CD14-positive monocyte (primary cell): Measurements from ENCODE around the gene ATP7A. TPM values are rescaled to one million over a fixed set of nuclear protein-coding genes. Genes with fewer than 3 reads are reported as not detected.

Source experiments
- DNase-seq, 3 donors: peaks; one replicate each; pipeline ENCODE4 v3.0.0-alpha.2; 2011 to 2022
- H2AFZ ChIP-seq: 2 replicates; pipeline ENCODE4 v1.6.0; 2012; ENCODE audit warnings: mild to moderate bottlenecking, low read depth, low read length, inconsistent platforms; ENCODE audit not compliant: insufficient read depth, poor library complexity, severe bottlenecking
- H3K27ac ChIP-seq, 2 donors: 1 replicate in 1 of 2; 2 replicates in 1 of 2; pipeline ENCODE4 v1.5.1; 2012 to 2013; ENCODE audit warnings: low read length in 2 of 2, control low read depth in 1 of 2, inconsistent platforms in 1 of 2, low read depth in 1 of 2, mild to moderate bottlenecking in 1 of 2
- H3K27me3 ChIP-seq, 2 donors: one replicate each; pipeline versions ENCODE4 v1.6.0 to v1.6.1; 2011 to 2013; ENCODE audit warnings: low read length in 2 of 2; ENCODE audit not compliant: control insufficient read depth in 2 of 2, insufficient read depth in 2 of 2
- H3K36me3 ChIP-seq, 2 donors: replicated peaks in 1 of 2; 1 replicate in 1 of 2; 2 replicates in 1 of 2; pipeline versions ENCODE4 v1.5.1 to v1.6.1; 2012 to 2013; ENCODE audit warnings: low read length in 2 of 2, control low read depth in 1 of 2, inconsistent platforms in 1 of 2, mild to moderate bottlenecking in 1 of 2; ENCODE audit not compliant: insufficient read depth in 2 of 2, control insufficient read depth in 1 of 2
- H3K4me1 ChIP-seq, 2 donors: 1 replicate in 1 of 2; 2 replicates in 1 of 2; pipeline versions ENCODE4 v1.5.1 to v1.6.1; 2012 to 2013; ENCODE audit warnings: low read length in 2 of 2, control low read depth in 1 of 2, inconsistent platforms in 1 of 2, mild to moderate bottlenecking in 1 of 2, moderate library complexity in 1 of 2; ENCODE audit not compliant: insufficient read depth in 2 of 2, control insufficient read depth in 1 of 2
- H3K4me2 ChIP-seq: replicated peaks from 2 replicates; pipeline ENCODE3; 2012; ENCODE audit warnings: low read length, moderate library complexity, mild to moderate bottlenecking; ENCODE audit not compliant: poor library complexity, severe bottlenecking; ENCODE audit errors: extremely low read depth
- H3K4me3 ChIP-seq, 3 experiments: fragments of 200-600 bp in 1 of 3; sonication (generic) in 1 of 3; replicated peaks in 1 of 3; 1 replicate in 2 of 3; 2 replicates in 1 of 3; pipeline ENCODE4 v1.5.1; 2011 to 2013; ENCODE audit warnings: low read length in 3 of 3, mild to moderate bottlenecking in 3 of 3, control low read depth in 2 of 3, low read depth in 2 of 3, inconsistent platforms in 1 of 3, moderate library complexity in 1 of 3
- H3K79me2 ChIP-seq: 2 replicates; pipeline ENCODE4 v1.6.0; 2012; ENCODE audit warnings: mild to moderate bottlenecking, control low read depth, inconsistent platforms, low read length, moderate library complexity; ENCODE audit not compliant: insufficient read depth
- H3K9ac ChIP-seq: 2 replicates; pipeline ENCODE4 v1.6.0; 2017; ENCODE audit warnings: low read length, mild to moderate bottlenecking; ENCODE audit not compliant: insufficient read depth, poor library complexity, severe bottlenecking
- H3K9me3 ChIP-seq, 2 donors: replicated peaks in 1 of 2; 1 replicate in 1 of 2; 2 replicates in 1 of 2; pipeline versions ENCODE4 v1.5.1 to v1.6.1; 2012 to 2013; ENCODE audit warnings: low read length in 2 of 2, control low read depth in 1 of 2; ENCODE audit not compliant: control insufficient read depth in 1 of 2, insufficient read depth in 1 of 2
- H4K20me1 ChIP-seq: 2 replicates; pipeline ENCODE4 v1.6.0; 2012; ENCODE audit warnings: mild to moderate bottlenecking, low read length, control low read depth, moderate library complexity; ENCODE audit not compliant: insufficient read depth
- H3K27ac Mint-ChIP-seq, 7 donors: one replicate each; pipeline ENCODE4 v1.8.0; 2020; ENCODE audit warnings: mild to moderate bottlenecking in 7 of 7, mixed read lengths in 7 of 7, moderate library complexity in 6 of 7, inconsistent platforms in 2 of 7
- H3K27me3 Mint-ChIP-seq, 3 donors: one replicate each; pipeline ENCODE4 v1.8.0; 2021 to 2022; ENCODE audit warnings: low read depth in 3 of 3, mild to moderate bottlenecking in 3 of 3, mixed read lengths in 3 of 3, moderate library complexity in 3 of 3, inconsistent platforms in 1 of 3
- H3K36me3 Mint-ChIP-seq, 2 donors: one replicate each; pipeline ENCODE4 v1.8.0; 2020; ENCODE audit warnings: mixed read lengths in 2 of 2, inconsistent platforms in 1 of 2, mild to moderate bottlenecking in 1 of 2
- H3K4me1 Mint-ChIP-seq: one replicate; pipeline ENCODE4 v1.8.0; 2020; ENCODE audit warnings: mild to moderate bottlenecking, mixed read lengths
- H3K4me3 Mint-ChIP-seq, 2 donors: one replicate each; pipeline ENCODE4 v1.8.0; 2020; ENCODE audit warnings: mild to moderate bottlenecking in 2 of 2, mixed read lengths in 2 of 2, moderate library complexity in 1 of 2
- H3K9me3 Mint-ChIP-seq, 7 donors: one replicate each; pipeline ENCODE4 v1.8.0; 2020 to 2022; ENCODE audit warnings: mixed read lengths in 7 of 7, mild to moderate bottlenecking in 6 of 7, moderate library complexity in 6 of 7, inconsistent platforms in 2 of 7
- CTCF ChIP-seq: fragments of 200-600 bp; IDR thresholded peaks from one replicate; pipeline ENCODE4 v1.8.0; 2022; ENCODE audit warnings: antibody characterized with exemption, mild to moderate bottlenecking
- WGBS: methylation state at CpG from one replicate; pipeline ENCODE4 v1.1.5; 2013; ENCODE audit warnings: missing lambda C conversion rate; ENCODE audit not compliant: insufficient coverage; 5-methylcytosine and 5-hydroxymethylcytosine counted together
- intact Hi-C, 2 donors: fragments of 100-400 bp; cut with micrococcal nuclease; formaldehyde crosslinking; loops; one replicate each; pipeline versions ENCODE4 v1.15.0 to v1.15.1; 2023
- polyA plus RNA-seq, 3 donors: library from polyadenylated mRNA; depleted of rRNA in 1 of 3; unstranded in 2 of 3; stranded (reverse) in 1 of 3; fragments of 300-500 nt in 2 of 3; fragments of >200 nt in 1 of 3; fragmentation: Illumina TruSeq in 2 of 3; gene quantifications; 1 replicate in 2 of 3; 2 replicates in 1 of 3; pipeline ENCODE4 v1.2.3, GENCODE V29; 2012 to 2021

ATP7A gene
- polyA plus RNA-seq, 3 donors = 2.3 to 3.8 (median 2.8) TPM

DNA sequence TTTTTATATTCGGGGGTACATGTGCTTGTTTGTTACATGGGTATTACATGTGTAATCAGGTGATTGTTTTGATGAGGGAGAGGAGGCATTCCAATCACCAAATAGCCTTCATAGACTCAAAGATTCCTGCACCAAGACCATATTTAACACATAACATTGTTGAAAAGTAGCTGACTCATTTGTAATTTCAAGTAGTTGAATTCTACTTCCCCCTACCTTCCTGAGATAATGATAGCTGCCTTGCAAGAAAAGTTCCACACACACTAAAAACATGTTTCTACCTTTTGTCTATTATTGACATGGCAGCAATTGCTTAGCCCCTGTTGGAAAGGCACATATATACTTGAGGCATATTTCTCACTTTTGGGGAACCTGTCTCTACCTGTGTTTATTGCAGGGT is 42.8 kb downstream of the ATP7A start:
- Histone ChIP-seq H3K4me2 (peak overlapping the region; percentile 17), H3K9me3 (no peaks in the 10 kb centered on the region), H3K79me2 (no peaks in the 10 kb centered on the region), H3K36me3 (no peaks in the 10 kb centered on the region), H3K9ac (no peak overlapping the region), H2AFZ (no peak overlapping the region), H3K4me1 (peaks cover 9% of the 10 kb centered on the region in 2 donors), H3K27me3 (no peaks in the 10 kb centered on the region), H4K20me1 (no peaks in the 10 kb centered on the region), H3K4me3 (no peak overlapping the region), H3K27ac (peak overlapping the region in 1 of 2 donors; percentile 14)
- no peaks in the 10 kb centered on the region for H3K27me3 Mint-ChIP-seq
- intact Hi-C loops = no loop called here
- no peak overlapping the region for H3K4me3 Mint-ChIP-seq
- H3K9me3 Mint-ChIP-seq = peaks cover 0 to 2% (median 0%) of the 10 kb centered on the region in 7 donors
- H3K4me1 Mint-ChIP-seq = peaks cover 8% of the 10 kb centered on the region
- no peak for DNase-seq
- no peak overlapping the region for H3K27ac Mint-ChIP-seq
- no CpG with 5 or more reads among the region's 1 CpG for WGBS
- no peak for TF ChIP-seq CTCF
- no peaks in the 10 kb centered on the region for H3K36me3 Mint-ChIP-seq

DNA sequence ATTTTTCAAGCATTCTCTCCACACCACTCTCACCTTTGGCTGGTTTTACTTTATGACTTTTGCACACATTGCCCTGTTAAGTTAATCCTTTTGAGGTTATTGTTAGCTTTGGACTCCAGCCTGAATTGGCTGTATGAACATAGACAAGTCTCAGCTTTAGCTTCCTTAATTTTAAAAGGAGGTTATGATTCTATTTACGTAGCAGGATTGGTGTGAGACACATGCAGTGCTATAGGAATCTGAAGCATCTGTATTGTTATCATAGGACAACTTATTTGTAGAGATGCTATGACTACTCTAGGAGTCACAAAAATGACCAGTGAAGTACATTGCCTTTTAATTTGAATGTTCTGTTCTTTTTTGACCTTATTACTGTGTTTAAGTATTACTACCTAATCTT is 43.2 kb downstream of the ATP7A start:
- no peak overlapping the region for H3K9ac ChIP-seq
- no peaks in the 10 kb centered on the region for H3K36me3 ChIP-seq
- H3K4me1 Mint-ChIP-seq = peaks cover 8% of the 10 kb centered on the region
- no peak overlapping the region for H3K4me3 Mint-ChIP-seq
- H3K9me3 Mint-ChIP-seq = peaks cover 0 to 2% (median 0%) of the 10 kb centered on the region in 7 donors
- H3K4me2 ChIP-seq = peak overlapping the region; percentile 17
- no peak for DNase-seq
- no peaks in the 10 kb centered on the region for H4K20me1 ChIP-seq
- no peak overlapping the region for H3K27ac Mint-ChIP-seq
- no peak overlapping the region for H3K4me3 ChIP-seq
- H3K27me3 Mint-ChIP-seq = no peaks in the 10 kb centered on the region
- peaks cover 9% of the 10 kb centered on the region in 2 donors for H3K4me1 ChIP-seq
- no peaks in the 10 kb centered on the region for H3K27me3 ChIP-seq
- H3K9me3 ChIP-seq = no peaks in the 10 kb centered on the region
- H3K79me2 ChIP-seq = no peaks in the 10 kb centered on the region
- no CpG with 5 or more reads among the region's 1 CpG for WGBS
- TF ChIP-seq CTCF = no peak
- H3K36me3 Mint-ChIP-seq = no peaks in the 10 kb centered on the region
- intact Hi-C loops = no loop called here
- H2AFZ ChIP-seq = no peak overlapping the region
- H3K27ac ChIP-seq = peak overlapping the region in 1 of 2 donors; percentile 14
